Left cardiac atrium (tissue), 4 donors: Measurements from ENCODE around the gene APOOL. TPM values are rescaled to one million over a fixed set of nuclear protein-coding genes. Genes with fewer than 3 reads are reported as not detected.
A peak's percentile ranks its signal among the peaks of the same experiment; 100 is the strongest.
"Not testable (repeated sequence)": the region's sequence is repeated elsewhere in the genome, so short reads cannot be mapped to it uniquely, and the experiment has no call there.

ENCODE experiments used
- ATAC-seq, 2 donors: fragments of 200-7000 bp; cut with Tn5 transposase; one replicate each; pipeline ENCODE4 v1.9.1; 2020; ENCODE audit warnings: mild to moderate bottlenecking in 2 of 2, moderate library complexity in 2 of 2
- DNase-seq: peaks from one replicate; pipeline ENCODE4 v3.0.0-alpha.2; 2020
- intact Hi-C, 2 donors: fragments of 100-400 bp; cut with DNase I; formaldehyde crosslinking; loops; one replicate each; pipeline versions ENCODE4 v1.14.1 to v1.15.1; 2022 to 2023
- total RNA-seq, 2 donors: library from RNA; stranded (reverse); fragmentation: NEBNext Ultra II Directional; extraction: Animal tissue kit (Norgen Biotek cat#: 25700); gene quantifications; one replicate each; pipeline ENCODE4 v1.2.1, GENCODE V29; 2021
- donor health status: DM: no; HTN: yes; CAD: no.
- donor health status: DM: no; HTN: yes; CAD: no; lungs with severe emphysema.
- donor health status: DM: yes; HTN: yes; CAD: no.
- donor health status: Dilated cardiomyopathy.

APOOL gene
- total RNA-seq, 2 donors from 2014 or later, result 34.3 to 41.8 TPM

- ATAC-seq, result peak in 1 of 2 donors; percentile 46
- intact Hi-C loops, result loop anchor here in 1 of 2 donors (5.0 kb wide), 1 partner anchor 325 kb away; no protein-coding TSS in a partner anchor
- DNase-seq, result no peak
Observed at GRCh38 chrX:85052636-85053343, 49.1 kb downstream of the APOOL start.

GRCh38 chrX:85065512-85066198, 62.0 kb downstream of the APOOL start:
- ATAC-seq, result no peak
- intact Hi-C loops, result no loop called here
- no peak for DNase-seq

GRCh38 chrX:85077247-85077646, 73.6 kb downstream of the APOOL start:
- DNase-seq, intact Hi-C loops, ATAC-seq: not testable (repeated sequence)

DNA sequence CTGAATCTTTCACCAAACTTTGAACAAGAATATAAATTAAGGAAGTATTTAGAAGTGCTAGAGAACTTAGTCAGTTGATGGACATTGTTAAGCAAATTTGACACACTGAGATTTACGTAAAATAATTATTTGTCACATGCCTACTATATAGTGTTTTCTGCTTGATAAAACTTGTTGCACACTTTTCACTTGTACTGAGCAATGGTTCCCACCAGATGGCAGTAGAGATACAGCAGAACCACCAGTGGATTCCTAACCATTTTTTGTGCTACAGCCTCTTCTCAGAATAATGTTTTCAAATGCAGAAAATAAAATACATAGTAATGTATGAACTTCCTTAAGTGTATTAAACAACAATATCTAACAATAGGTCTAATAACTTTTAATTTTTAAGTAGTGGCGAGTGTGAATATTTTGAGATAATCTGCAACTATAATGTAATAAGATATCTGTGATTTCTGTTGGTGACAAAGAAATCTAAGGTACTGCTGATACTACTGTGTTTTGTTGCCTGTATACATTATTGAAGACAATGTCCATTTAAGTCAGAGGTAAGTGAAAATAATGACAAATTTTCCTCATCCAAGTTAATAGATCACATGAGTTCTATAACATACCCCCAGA, 81.2 kb downstream of the APOOL start:
- intact Hi-C loops, result no loop called here
- DNase-seq, result no peak
- no peak for ATAC-seq

- intact Hi-C loops, result no loop called here
- ATAC-seq, result no peak
- DNase-seq, result no peak
Observed at GRCh38 chrX:85089321-85089840, 85.7 kb downstream of the APOOL start.

- no peak for DNase-seq
Observed at GRCh38 chrX:85107407-85107806, 103.7 kb downstream of the APOOL start.

DNA sequence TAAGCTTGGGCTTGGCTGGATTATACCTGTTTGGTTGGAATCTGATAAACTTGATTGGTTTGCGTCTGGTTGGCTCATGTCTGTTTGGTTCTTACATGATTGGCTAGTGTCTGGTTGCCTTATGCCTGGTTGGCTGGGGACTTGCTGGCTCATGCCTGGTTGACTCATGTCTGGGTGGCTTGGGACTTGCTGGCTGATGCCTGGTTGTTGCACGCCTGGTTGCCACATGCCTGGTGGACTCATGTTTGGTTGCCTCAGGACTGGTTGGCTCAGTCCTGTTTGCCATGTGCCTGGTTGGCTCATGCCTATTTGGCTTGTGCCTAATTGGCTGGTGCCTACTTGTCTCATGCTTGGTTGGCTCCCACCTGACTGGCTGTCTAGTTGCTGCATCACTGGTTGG, 104.5 kb downstream of the APOOL start:
- DNase-seq (no peak), ATAC-seq (no peak)
- intact Hi-C loops, result loop anchor here in 1 of 2 donors (10.0 kb wide), 1 partner anchor 437 kb away; no protein-coding TSS in a partner anchor

More at GRCh38 chrX:85107407-85107806, 103.7 kb downstream of the APOOL start:
- intact Hi-C loops, result loop anchor here in 1 of 2 donors (10.0 kb wide), 1 partner anchor 437 kb away; no protein-coding TSS in a partner anchor
- no peak for ATAC-seq

GRCh38 chrX:85109235-85109634, 105.6 kb downstream of the APOOL start:
- no peak for DNase-seq
- intact Hi-C loops, result loop anchor here in 1 of 2 donors (10.0 kb wide), 1 partner anchor 436 kb away; no protein-coding TSS in a partner anchor
- ATAC-seq, result no peak

DNA sequence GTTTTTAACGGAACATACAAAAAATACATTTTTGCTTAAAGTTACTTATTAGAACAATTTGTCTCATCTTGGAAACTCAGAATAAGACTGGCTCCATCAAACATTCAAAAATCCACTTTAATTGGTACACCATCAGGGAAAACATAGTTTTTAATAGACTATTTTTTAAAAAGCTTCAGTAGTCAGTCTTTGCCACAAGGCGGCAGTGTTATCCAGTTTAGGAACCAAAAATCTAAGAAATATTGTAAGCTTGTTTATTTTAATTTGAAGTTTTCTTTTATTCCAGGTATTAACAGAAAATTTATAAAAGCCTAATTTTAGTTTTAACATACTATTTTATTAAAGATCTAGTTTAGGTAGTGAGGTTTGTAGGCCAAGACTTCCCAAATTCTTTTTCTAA, 107.7 kb downstream of the APOOL start:
- intact Hi-C loops, result loop anchor here in 1 of 2 donors (2.0 kb wide), 1 partner anchor 433 kb away; no protein-coding TSS in a partner anchor
- ATAC-seq (no peak), DNase-seq (no peak)

GRCh38 chrX:85112293-85112692, 108.6 kb downstream of the APOOL start:
- ATAC-seq (no peak), DNase-seq (no peak)

GRCh38 chrX:85113746-85114145, 110.1 kb downstream of the APOOL start:
- DNase-seq (no peak), ATAC-seq (no peak)
- intact Hi-C loops, result no loop called here

More at GRCh38 chrX:85112293-85112692, 108.6 kb downstream of the APOOL start:
- intact Hi-C loops, result no loop called here

DNA sequence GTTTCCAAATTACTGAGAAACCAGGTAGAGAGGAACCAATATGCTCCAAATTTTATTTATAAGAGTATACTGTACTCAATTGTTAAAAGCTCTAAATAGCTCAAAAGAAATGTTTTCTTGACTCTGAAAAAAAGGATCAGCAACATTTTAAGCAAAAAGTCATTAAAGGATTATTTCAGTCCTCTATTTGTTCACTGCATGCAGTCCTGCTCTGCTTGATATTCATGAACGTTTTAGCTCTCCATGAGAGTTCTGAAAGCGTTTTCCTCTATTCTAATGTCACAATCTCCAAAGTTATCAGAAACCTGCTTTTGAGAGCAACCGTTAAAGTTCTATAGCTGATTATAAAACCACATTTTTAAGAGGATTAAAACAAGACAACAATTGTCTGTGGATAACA, 110.5 kb downstream of the APOOL start:
- ATAC-seq (no peak), DNase-seq (no peak)
- intact Hi-C loops, result no loop called here

- intact Hi-C loops, result no loop called here
- ATAC-seq, result no peak
- DNase-seq, result no peak
Observed at GRCh38 chrX:85114776-85115175, 111.1 kb downstream of the APOOL start.

DNA sequence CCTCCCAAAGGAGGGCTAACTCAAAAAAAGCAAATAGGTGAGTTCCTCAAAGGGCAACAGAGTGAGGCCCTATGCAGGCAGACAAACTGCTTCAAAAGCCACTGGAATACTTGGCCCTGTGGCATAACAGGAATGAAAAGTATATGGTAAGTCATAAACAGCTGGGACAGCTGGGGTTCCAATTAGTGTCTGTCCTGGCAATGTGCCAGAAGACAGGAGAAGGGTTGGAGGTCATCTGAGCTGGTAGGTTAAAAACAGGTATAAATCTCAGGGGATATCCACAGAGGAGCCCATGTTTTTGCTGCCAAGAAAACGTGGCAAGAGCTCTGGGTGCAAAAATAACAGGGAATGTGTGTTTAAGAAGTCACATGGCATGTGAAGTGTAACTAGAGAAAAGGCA, 111.6 kb downstream of the APOOL start:
- ATAC-seq (no peak), DNase-seq (no peak)
- intact Hi-C loops, result no loop called here

DNA sequence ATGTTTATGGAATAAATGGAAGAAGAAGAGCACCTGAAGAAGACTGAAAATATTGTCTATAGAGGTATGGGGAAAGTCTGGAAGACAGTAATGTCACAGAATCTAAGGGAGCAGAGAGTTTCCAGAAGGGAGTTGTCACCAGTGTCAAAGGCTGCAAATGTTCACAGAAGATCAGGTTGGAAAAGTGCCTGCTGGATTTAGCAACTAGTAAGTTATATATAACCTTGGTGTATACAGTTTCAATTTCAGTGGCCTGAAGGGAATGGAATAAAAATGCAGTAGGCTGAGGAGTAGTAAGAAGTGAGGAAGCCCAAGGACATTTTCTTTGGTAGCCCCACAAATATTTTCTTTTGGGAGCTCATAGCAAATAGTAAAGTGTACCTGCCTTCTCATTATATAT, 132.7 kb downstream of the APOOL start:
- no peak for DNase-seq
- intact Hi-C loops, result no loop called here
- ATAC-seq, result no peak

DNA sequence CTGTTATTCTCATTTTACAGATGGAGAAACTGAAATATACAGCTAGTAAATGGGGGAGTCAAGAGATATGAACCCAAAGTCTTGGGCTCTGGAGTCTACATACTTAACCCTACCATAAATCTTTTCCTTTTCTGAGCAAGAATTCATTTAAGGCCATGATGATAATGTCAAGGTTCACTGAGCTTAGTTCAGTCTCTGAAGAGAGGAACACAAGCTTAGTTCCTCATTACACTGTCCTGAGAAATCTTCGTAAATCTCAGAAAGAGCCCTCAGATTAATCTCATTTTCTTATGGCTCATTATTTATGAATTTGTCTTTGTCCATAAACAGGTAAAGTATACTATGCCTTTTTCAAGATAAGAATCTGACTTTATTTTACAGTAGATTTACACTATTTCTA, 135.7 kb downstream of the APOOL start:
- no peak for ATAC-seq
- intact Hi-C loops, result no loop called here
- no peak for DNase-seq

DNA sequence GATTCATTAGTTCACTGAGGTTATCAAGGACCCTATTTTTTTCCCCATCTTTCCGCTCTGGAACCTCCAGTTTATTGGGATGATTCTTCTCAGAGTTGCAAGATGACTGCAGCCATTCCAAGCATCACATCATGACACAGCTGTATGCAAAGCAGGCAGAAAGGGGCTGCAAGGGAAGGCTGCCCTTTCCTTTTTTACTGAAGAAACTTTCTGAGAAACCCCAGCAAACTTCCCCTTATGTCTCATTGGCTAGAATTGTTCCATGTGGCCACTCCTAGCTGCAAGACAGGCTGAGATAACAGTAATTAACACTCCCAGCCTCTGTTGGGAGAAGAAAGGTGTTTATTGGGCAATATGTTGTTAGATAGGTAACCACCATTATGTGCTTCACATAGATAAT, 137.3 kb downstream of the APOOL start:
- intact Hi-C loops, result no loop called here
- no peak for DNase-seq
- ATAC-seq, result no peak
